Measurements from ENCODE around the gene RBM26.
"Not testable (repeated sequence)": the region's sequence is repeated elsewhere in the genome, so short reads cannot be mapped to it uniquely, and the experiment has no call there.

RBM26 gene

DNA sequence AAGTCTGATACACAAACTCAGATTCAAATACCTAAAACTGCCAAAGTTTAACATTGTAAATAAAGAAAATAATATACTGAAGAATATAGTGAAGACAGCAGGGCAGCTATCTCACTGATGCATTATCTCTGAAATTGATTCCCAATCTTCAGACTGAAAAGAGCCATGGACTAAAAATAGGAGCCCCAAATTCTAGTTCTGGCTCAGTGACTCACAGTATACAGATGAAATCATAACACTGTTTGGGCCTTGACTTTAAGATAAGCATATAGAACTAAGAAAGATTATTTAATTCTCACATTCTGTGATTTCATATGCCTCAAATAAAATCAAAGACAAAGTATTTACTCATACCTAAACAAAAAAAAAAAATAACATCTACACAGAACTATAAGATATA is 53.9 kb downstream of the RBM26 start:
- Histone ChIP-seq H3K27ac (ENCODE audit: low read depth, low read length) (no peak overlapping the region), H3K36me3 (ENCODE audit: control insufficient read depth in 5 of 5, insufficient read depth in 5 of 5, low read length in 5 of 5) (peaks cover 23 to 49% (median 28%) of the 10 kb centered on the region in 5 donors), H3K9ac (ENCODE audit: low read length in 5 of 5) (no peak overlapping the region), H3K4me1 (ENCODE audit: control insufficient read depth in 5 of 5, insufficient read depth in 5 of 5, low read length in 5 of 5) (no peaks in the 10 kb centered on the region), H3K4me3 (ENCODE audit: low read depth in 1 of 5, low read length in 5 of 5) (no peak overlapping the region), H3K27me3 (ENCODE audit: control insufficient read depth in 5 of 5, insufficient read depth in 4 of 5, low read length in 5 of 5) (no peaks in the 10 kb centered on the region), H3K9me3 (ENCODE audit: control insufficient read depth in 5 of 5, low read length in 5 of 5) (no peaks in the 10 kb centered on the region)

DNA sequence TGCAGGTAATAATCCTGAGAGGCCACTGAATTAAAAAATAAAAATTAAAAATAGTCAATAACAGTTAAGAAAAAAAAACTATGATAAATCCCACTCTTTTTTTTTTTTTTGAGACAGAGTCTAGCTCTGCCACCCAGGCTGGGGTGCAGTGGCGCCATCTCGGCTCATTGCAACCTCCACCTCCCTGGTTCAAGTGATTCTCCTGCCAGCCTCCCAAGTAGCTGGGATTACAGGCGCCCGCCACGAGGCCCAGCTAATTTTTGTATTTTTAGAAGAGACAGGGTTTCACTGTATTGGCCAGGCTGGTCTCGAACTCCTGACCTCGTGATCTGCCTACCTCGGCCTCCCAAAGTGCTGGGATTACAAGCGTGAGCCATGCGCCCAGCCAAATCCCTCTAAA is 56.4 kb downstream of the RBM26 start:
- H3K9me3 ChIP-seq (ENCODE audit: control insufficient read depth in 5 of 5, low read length in 5 of 5); H3K4me1 ChIP-seq (ENCODE audit: control insufficient read depth in 5 of 5, insufficient read depth in 5 of 5, low read length in 5 of 5); H3K27ac ChIP-seq (ENCODE audit: low read depth, low read length); H3K27me3 ChIP-seq (ENCODE audit: control insufficient read depth in 5 of 5, insufficient read depth in 4 of 5, low read length in 5 of 5); H3K4me3 ChIP-seq (ENCODE audit: low read depth in 1 of 5, low read length in 5 of 5); H3K9ac ChIP-seq (ENCODE audit: low read length in 5 of 5): not testable (repeated sequence)
- H3K36me3 ChIP-seq (ENCODE audit: control insufficient read depth in 5 of 5, insufficient read depth in 5 of 5, low read length in 5 of 5): peaks cover 12 to 48% (median 33%) of the 10 kb centered on the region in 5 donors

DNA sequence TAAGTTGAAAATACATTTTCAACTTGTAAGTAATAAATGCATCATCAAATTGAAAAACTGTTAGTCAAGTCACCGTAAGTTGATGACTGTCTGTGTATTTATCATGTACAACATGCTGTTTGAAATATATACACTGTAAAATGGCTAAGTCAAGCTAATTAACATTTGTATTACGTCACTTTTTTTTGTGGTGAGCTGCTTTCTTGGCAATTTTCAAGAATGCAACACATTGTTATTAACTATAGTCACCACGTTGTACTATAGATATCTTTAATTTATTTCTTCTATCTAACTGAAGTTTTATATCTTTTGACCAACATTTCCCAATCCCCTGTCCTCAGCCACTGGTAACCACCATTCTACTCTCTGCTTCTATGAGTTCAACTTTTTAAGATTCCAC is 57.0 kb downstream of the RBM26 start:
- Histone ChIP-seq H3K27me3 (ENCODE audit: control insufficient read depth in 5 of 5, insufficient read depth in 4 of 5, low read length in 5 of 5) (no peaks in the 10 kb centered on the region), H3K9ac (ENCODE audit: low read length in 5 of 5) (no peak overlapping the region), H3K4me1 (ENCODE audit: control insufficient read depth in 5 of 5, insufficient read depth in 5 of 5, low read length in 5 of 5) (no peaks in the 10 kb centered on the region), H3K4me3 (ENCODE audit: low read depth in 1 of 5, low read length in 5 of 5) (no peak overlapping the region), H3K36me3 (ENCODE audit: control insufficient read depth in 5 of 5, insufficient read depth in 5 of 5, low read length in 5 of 5) (peaks cover 10 to 45% (median 32%) of the 10 kb centered on the region in 5 donors), H3K9me3 (ENCODE audit: control insufficient read depth in 5 of 5, low read length in 5 of 5) (no peaks in the 10 kb centered on the region), H3K27ac (ENCODE audit: low read depth, low read length) (no peak overlapping the region)

DNA sequence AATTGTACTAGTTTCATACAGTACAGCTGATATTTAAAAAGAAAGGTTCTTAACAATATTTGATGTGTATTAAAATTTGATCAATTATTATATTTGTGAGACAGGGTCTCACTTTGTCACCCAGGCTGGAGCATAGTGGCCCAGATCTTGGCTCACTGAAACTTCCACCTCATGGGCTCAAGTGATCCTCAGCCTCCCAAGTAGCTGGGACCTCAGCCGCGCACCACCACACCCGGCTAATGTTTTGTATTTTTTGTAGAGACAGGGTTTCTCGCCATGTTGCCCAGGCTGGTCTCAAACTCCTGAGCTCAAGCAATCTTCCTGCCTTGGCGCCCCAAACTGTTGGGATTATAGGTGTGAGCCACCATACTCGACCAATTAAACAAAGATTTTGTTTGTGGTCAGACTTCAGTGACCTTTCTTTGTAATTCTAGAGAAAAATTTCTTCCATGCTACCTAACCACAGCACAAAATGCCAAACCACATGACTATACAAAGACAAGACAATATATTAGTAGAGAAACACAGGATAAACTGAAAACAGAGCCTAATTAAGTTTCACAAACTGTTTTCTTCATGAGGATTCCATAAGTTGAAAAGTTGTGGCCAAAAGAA is 59.6 kb downstream of the RBM26 start:
- Histone ChIP-seq H3K4me3 (ENCODE audit: low read depth in 1 of 5, low read length in 5 of 5) (no peak overlapping the region), H3K4me1 (ENCODE audit: control insufficient read depth in 5 of 5, insufficient read depth in 5 of 5, low read length in 5 of 5) (no peaks in the 10 kb centered on the region), H3K27ac (ENCODE audit: low read depth, low read length) (no peak overlapping the region), H3K9ac (ENCODE audit: low read length in 5 of 5) (no peak overlapping the region), H3K9me3 (ENCODE audit: control insufficient read depth in 5 of 5, low read length in 5 of 5) (no peaks in the 10 kb centered on the region), H3K27me3 (ENCODE audit: control insufficient read depth in 5 of 5, insufficient read depth in 4 of 5, low read length in 5 of 5) (no peaks in the 10 kb centered on the region), H3K36me3 (ENCODE audit: control insufficient read depth in 5 of 5, insufficient read depth in 5 of 5, low read length in 5 of 5) (peaks cover 17 to 53% (median 39%) of the 10 kb centered on the region in 5 donors)

DNA sequence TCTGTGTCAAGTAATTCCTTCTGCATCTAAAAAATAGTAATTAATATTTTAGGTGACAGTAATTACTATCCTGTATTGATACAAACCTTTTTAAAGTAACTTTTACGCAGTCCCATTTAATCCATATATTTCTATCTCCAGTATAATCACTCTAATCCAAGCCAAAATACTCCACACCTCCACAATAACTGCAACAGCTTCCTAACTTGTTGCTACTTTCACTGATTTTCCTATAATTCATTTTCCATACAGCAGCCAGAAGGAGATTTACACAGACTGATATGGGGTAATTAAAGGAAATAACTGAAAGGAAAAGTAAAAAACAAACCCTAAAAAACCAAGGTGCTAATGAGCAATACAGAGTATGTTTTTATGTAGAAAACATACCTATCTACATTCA is 64.9 kb downstream of the RBM26 start:
- no peaks in the 10 kb centered on the region for H3K27me3 ChIP-seq (ENCODE audit: control insufficient read depth in 5 of 5, insufficient read depth in 4 of 5, low read length in 5 of 5)
- H3K9me3 ChIP-seq (ENCODE audit: control insufficient read depth in 5 of 5, low read length in 5 of 5): no peaks in the 10 kb centered on the region
- no peaks in the 10 kb centered on the region for H3K4me1 ChIP-seq (ENCODE audit: control insufficient read depth in 5 of 5, insufficient read depth in 5 of 5, low read length in 5 of 5)
- H3K4me3 ChIP-seq (ENCODE audit: low read depth in 1 of 5, low read length in 5 of 5): no peak overlapping the region
- H3K36me3 ChIP-seq (ENCODE audit: control insufficient read depth in 5 of 5, insufficient read depth in 5 of 5, low read length in 5 of 5): peaks cover 49 to 79% (median 73%) of the 10 kb centered on the region in 5 donors
- H3K9ac ChIP-seq (ENCODE audit: low read length in 5 of 5): no peak overlapping the region
- no peak overlapping the region for H3K27ac ChIP-seq (ENCODE audit: low read depth, low read length)

DNA sequence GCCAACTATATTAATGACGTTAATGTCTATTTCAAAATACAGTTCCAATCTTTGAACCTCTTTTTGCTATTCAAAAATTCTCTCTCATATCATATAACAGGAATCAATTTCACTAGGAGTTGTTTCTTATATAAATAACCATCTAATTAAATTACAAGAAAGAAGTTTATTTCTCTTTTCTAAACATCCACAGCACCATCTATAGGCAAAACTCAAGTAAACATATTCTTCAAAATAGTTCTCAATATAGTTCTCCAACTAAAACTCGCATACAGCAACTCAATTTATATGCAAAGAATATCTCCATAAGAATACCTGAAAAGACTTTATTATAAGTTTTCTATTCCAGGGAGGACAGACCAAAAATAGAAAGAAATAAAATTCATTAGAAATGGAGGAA is 65.6 kb downstream of the RBM26 start:
- Histone ChIP-seq H3K27ac (ENCODE audit: low read depth, low read length) (no peak overlapping the region), H3K36me3 (ENCODE audit: control insufficient read depth in 5 of 5, insufficient read depth in 5 of 5, low read length in 5 of 5) (peaks cover 55 to 84% (median 79%) of the 10 kb centered on the region in 5 donors), H3K4me3 (ENCODE audit: low read depth in 1 of 5, low read length in 5 of 5) (no peak overlapping the region)

DNA sequence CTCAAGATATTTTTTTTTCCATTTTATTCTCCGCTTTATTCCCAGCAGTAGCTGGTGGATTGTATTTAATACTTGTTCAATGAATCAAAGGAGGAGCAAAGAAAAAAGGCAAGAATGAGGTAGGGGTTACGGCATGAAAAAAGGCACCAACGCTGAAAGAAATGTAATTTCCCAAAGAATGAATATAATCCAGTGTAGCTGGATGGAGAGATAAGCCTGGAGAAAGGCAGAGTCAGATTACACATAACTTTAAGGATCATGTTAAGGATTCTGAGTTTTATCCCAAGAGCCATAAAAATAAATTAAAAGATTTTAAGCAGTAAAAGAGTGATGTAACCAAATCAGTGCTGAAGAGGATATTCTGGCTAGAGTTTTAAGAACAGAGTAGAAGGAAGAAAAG is 67.7 kb downstream of the RBM26 start:
- peaks cover 52 to 86% (median 74%) of the 10 kb centered on the region in 5 donors for H3K36me3 ChIP-seq (ENCODE audit: control insufficient read depth in 5 of 5, insufficient read depth in 5 of 5, low read length in 5 of 5)
- no peak overlapping the region for H3K4me3 ChIP-seq (ENCODE audit: low read depth in 1 of 5, low read length in 5 of 5)
- no peaks in the 10 kb centered on the region for H3K4me1 ChIP-seq (ENCODE audit: control insufficient read depth in 5 of 5, insufficient read depth in 5 of 5, low read length in 5 of 5)
- H3K27me3 ChIP-seq (ENCODE audit: control insufficient read depth in 5 of 5, insufficient read depth in 4 of 5, low read length in 5 of 5): no peaks in the 10 kb centered on the region
- H3K9ac ChIP-seq (ENCODE audit: low read length in 5 of 5): no peak overlapping the region
- no peaks in the 10 kb centered on the region for H3K9me3 ChIP-seq (ENCODE audit: control insufficient read depth in 5 of 5, low read length in 5 of 5)
- no peak overlapping the region for H3K27ac ChIP-seq (ENCODE audit: low read depth, low read length)

More for the DNA sequence above, 65.6 kb downstream of the RBM26 start:
- Histone ChIP-seq H3K27me3 (ENCODE audit: control insufficient read depth in 5 of 5, insufficient read depth in 4 of 5, low read length in 5 of 5) (no peaks in the 10 kb centered on the region), H3K9ac (ENCODE audit: low read length in 5 of 5) (no peak overlapping the region), H3K9me3 (ENCODE audit: control insufficient read depth in 5 of 5, low read length in 5 of 5) (no peaks in the 10 kb centered on the region), H3K4me1 (ENCODE audit: control insufficient read depth in 5 of 5, insufficient read depth in 5 of 5, low read length in 5 of 5) (no peaks in the 10 kb centered on the region)

DNA sequence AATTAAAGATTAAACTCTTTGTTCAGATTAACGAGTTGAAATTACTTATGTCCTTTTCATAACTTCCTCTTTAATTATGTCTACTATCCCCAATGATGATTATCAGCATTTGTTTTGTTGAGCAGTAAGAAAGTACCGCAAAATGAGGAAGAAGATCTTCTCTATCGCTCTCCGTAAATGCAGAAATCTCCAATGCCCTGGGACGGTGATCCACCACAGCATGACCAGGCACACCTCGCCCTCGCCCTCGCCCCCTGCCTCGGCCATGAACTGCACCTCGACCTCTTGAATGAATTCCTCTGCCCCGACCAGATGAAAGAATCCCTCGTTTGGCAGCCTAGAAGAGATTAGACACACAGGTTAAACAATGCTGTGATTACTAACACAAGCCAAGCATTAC is 69.1 kb downstream of the RBM26 start:
- Histone ChIP-seq H3K27ac (ENCODE audit: low read depth, low read length) (no peak overlapping the region), H3K4me1 (ENCODE audit: control insufficient read depth in 5 of 5, insufficient read depth in 5 of 5, low read length in 5 of 5) (no peaks in the 10 kb centered on the region), H3K4me3 (ENCODE audit: low read depth in 1 of 5, low read length in 5 of 5) (no peak overlapping the region), H3K36me3 (ENCODE audit: control insufficient read depth in 5 of 5, insufficient read depth in 5 of 5, low read length in 5 of 5) (peaks cover 51 to 85% (median 63%) of the 10 kb centered on the region in 5 donors), H3K9me3 (ENCODE audit: control insufficient read depth in 5 of 5, low read length in 5 of 5) (no peaks in the 10 kb centered on the region), H3K27me3 (ENCODE audit: control insufficient read depth in 5 of 5, insufficient read depth in 4 of 5, low read length in 5 of 5) (no peaks in the 10 kb centered on the region), H3K9ac (ENCODE audit: low read length in 5 of 5) (no peak overlapping the region)

DNA sequence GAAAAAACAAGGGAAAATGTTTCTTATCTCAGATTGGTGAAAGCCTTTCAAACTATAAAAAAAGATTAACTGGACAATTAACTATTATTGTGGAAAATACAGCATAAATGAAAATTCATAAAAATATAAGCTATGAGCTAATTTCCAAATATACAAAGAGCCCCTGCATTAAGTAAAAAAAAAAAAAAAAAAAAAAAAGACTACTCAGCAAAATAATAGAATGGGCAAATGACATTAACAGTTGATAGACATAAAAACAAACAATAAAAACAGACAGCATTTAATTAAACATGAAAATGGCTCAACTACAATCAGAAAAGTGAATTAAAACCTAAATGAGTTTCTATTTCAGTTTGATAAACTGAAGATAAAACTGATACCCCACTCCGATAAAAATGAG is 77.5 kb downstream of the RBM26 start:
- Histone ChIP-seq H3K4me3 (ENCODE audit: low read depth in 1 of 5, low read length in 5 of 5) (no peak overlapping the region), H3K36me3 (ENCODE audit: control insufficient read depth in 5 of 5, insufficient read depth in 5 of 5, low read length in 5 of 5) (peaks cover 15 to 53% (median 18%) of the 10 kb centered on the region in 5 donors), H3K4me1 (ENCODE audit: control insufficient read depth in 5 of 5, insufficient read depth in 5 of 5, low read length in 5 of 5) (no peaks in the 10 kb centered on the region), H3K9me3 (ENCODE audit: control insufficient read depth in 5 of 5, low read length in 5 of 5) (no peaks in the 10 kb centered on the region), H3K9ac (ENCODE audit: low read length in 5 of 5) (no peak overlapping the region), H3K27ac (ENCODE audit: low read depth, low read length) (no peak overlapping the region), H3K27me3 (ENCODE audit: control insufficient read depth in 5 of 5, insufficient read depth in 4 of 5, low read length in 5 of 5) (no peaks in the 10 kb centered on the region)

DNA sequence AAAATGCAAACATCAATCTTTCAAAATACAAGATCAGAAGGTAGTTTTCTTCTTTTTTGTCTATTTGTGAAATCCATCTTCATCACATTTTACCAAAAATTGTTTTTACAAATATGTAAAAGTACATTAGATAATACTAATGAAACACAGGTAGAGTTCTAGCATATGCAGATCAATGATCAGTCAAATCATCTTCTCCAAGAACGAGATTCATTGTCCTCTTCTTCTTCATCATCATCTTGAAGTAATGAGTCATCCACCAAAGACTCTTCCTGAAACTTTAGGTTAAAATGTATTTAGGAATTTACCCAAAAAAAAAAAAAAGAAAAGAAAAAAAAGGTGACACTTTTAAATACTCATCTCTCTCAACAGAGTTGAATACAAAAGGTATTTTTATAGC is 85.6 kb downstream of the RBM26 start:
- Histone ChIP-seq H3K9me3 (ENCODE audit: control insufficient read depth in 5 of 5, low read length in 5 of 5) (no peaks in the 10 kb centered on the region), H3K27me3 (ENCODE audit: control insufficient read depth in 5 of 5, insufficient read depth in 4 of 5, low read length in 5 of 5) (no peaks in the 10 kb centered on the region), H3K36me3 (ENCODE audit: control insufficient read depth in 5 of 5, insufficient read depth in 5 of 5, low read length in 5 of 5) (peaks cover 14 to 40% (median 33%) of the 10 kb centered on the region in 5 donors), H3K27ac (ENCODE audit: low read depth, low read length) (no peak overlapping the region), H3K4me3 (ENCODE audit: low read depth in 1 of 5, low read length in 5 of 5) (no peak overlapping the region), H3K9ac (ENCODE audit: low read length in 5 of 5) (no peak overlapping the region), H3K4me1 (ENCODE audit: control insufficient read depth in 5 of 5, insufficient read depth in 5 of 5, low read length in 5 of 5) (no peaks in the 10 kb centered on the region)

Measured in subcutaneous abdominal adipose tissue (tissue), 5 donors.